HG02642 (cell line): ENCODE results near the gene LCE1E.

ENCODE experiments used
- ATAC-seq: cut with Tn5 transposase; IDR thresholded peaks from one replicate; pipeline ENCODE4 v1.9.1; 2021; ENCODE audit warnings: mild to moderate bottlenecking; ENCODE audit not compliant: unreplicated experiment, poor library complexity

Gene LCE1E

DNA sequence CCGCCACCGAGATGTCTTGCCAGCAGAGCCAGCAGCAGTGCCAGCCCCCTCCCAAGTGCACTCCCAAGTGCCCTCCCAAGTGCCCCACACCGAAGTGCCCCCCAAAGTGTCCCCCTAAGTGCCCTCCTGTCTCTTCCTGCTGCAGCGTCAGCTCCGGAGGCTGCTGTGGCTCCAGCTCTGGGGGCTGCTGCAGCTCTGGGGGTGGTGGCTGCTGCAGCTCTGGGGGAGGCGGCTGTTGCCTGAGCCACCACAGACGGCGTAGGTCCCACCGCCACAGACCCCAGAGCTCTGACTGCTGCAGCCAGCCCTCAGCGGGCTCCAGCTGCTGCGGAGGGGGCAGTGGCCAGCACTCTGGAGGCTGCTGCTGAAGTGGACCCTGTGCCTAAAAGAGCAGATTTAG, 9.7 kb upstream of the LCE1E start:
- no peak for ATAC-seq

DNA sequence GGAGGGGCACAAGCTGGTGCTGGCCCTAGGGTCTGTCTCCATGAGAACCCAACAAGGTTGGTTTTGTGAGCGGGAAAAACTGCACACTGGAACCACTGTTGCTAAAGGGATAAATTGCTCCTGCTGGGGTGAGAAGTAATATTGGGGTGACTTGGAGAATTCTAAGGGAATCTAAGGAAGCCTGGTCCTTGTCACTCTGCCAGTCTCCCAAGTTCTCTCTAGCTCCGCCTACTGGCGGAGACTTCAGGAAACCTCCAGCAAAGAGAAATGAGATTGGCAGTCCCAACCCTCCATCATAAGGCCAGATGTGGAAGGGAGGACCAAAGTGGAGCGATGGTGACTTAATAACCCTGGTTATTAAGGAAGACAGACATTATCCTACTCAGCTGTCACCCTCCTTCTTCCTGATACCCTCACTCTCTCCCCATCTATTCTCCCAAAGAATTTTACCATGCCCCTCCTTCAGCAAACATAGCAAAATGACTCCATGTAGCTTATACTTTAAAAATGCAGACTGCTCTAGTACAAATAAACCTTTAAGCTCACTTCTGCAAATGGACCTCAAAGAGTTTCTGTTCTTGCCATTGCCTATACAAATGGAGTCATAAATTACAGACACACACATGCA, 8.4 kb upstream of the LCE1E start:
- no peak for ATAC-seq

DNA sequence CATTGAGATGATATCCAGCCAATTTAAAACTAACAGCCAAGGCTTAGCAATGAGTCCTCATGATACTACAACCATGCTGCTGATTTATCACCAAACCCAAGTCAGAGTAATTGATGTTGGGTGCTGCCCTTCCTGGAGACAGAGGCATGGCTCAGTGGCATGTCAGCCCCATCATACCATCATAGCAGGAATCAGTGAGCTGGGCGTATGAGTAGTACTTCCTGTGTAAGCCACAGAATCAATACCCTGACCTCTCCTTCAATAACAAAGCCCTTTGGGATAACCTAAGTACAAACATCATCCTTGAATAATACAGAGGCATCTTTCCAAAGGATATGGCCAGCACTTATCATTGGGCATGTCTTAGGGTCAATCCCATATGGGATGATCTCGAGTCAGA, 3.0 kb upstream of the LCE1E start:
- no peak for ATAC-seq

DNA sequence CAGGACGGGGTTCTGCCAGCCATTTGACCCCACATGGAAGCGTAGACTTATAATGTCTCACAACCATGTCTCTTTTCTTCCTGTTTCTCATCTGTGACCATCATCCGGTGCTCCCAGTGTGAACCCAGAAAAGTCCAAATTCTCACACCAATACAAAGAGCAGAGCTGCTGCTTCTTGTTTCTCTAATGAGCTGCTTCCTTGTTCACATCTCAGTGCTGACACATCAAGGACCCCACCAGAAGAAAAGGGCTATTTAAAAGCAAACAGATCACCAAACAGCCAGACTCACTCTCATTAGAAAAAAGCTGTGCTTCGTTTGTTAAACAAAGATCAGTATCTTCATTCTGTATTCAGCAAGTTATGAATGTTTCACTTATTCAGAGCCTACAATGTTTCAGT, 9.6 kb downstream of the LCE1E start:
- no peak for ATAC-seq

DNA sequence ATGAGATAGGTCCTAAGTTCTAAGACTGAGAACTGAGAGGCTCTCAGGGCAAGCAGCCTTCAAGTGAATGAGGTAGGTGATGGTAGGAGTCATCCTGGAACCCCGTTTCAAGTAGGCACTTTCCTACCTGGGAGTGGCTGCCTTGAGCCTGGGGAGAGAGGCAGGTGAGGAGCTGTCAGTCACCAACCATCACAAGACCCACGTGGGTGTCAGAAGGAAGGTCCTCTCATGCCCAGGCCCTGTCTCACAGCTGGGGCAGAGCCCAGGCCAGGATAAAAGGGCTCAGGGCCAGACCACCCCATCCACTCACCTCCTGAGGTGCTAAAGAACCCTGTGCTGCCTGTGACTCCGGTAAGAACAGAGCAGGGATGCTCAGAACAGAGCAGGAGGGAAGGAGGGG, 10.4 kb downstream of the LCE1E start, which contains the start of gene LCE1D:
TSS of gene LCE1D (plus strand) at position 301 of the 400 bp plus-strand sequence. CDS start 1,074 bp downstream, outside the sequence.
- ATAC-seq, result no peak

DNA sequence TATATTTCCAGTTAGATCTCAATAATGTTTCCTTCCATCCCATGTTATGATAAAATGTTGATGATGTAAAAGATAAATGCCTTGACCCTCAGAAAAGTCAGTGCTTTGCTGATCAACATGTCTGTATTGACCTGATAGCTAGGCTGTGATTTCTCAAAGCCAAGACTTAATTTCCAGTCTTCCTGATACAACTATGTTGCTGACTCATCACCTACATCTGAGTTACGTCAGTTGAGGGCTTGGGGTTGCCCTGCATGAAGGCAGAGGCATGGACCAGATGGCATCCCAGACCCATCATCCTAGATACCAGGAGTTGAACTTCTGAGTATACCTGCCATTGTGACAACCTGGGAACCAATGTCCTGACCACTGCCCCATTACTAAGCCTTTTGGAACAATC, 15.3 kb downstream of the LCE1E start:
- no peak for ATAC-seq

DNA sequence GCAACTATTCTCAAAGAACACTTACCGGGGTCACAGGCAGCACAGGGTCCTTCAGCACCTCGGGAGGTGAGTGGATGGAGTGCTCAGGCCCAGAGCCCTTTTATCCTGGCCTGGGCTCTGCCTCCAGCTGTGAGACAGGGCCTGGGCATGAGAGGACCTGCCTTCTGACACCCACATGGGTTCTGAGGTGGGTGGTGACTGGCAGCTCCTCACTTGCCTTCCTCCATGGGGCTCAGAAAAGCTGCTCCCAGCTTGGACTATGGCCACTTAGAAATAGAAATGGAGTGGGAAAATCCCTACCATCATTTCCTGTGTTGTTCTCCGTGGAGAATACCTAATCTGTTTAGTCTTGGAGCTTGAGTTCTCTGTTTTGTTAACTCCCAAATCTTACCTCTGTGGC, 20.5 kb downstream of the LCE1E start, which contains the start of gene LCE1C:
TSS of gene LCE1C (minus strand) at position 76 of the 400 bp plus-strand sequence. CDS start 1,173 bp downstream, outside the sequence.
- ATAC-seq, result no peak

DNA sequence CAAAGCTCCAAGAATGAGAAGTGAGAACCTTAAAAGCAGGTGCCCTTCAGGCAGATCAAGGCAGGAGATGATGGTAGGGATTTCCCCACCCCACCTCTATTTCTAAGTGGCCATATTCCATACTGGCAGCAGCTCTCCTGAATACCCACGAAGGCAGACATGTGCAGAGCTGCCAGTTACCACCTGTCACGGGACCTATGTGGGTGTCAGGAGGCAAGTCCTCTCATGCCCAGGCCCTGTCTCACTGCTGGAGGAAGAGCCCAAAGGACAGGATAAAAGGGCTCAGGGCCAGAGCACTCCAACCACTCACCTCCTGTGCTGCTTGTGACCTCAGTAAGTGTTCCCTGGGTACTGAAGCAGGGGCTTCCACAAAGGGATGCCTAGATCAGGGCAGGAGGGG, 25.0 kb downstream of the LCE1E start:
- no peak for ATAC-seq

DNA sequence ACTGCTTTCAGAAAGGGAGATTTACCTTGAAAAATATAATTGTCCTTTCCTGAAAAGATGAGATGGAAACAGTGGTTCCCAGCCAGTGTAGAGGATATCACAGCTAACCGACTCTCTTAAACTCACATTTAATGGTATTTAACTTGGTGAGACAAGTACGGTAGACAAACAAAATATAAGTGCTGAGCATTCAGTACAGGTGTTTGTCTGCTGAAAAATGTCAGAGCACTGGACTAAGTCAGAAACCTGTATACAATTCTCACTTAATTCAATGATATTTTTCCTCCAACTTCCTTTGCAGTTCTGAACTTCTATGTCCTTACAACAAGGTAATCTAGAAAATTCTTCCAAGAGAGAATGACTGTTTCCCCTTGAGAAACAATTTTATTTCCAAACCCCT, 25.6 kb downstream of the LCE1E start, which contains the start of gene LCE1B:
TSS of gene LCE1B (plus strand) at position 301 of the 400 bp plus-strand sequence. CDS start 476 bp downstream, outside the sequence.
- no peak for ATAC-seq

DNA sequence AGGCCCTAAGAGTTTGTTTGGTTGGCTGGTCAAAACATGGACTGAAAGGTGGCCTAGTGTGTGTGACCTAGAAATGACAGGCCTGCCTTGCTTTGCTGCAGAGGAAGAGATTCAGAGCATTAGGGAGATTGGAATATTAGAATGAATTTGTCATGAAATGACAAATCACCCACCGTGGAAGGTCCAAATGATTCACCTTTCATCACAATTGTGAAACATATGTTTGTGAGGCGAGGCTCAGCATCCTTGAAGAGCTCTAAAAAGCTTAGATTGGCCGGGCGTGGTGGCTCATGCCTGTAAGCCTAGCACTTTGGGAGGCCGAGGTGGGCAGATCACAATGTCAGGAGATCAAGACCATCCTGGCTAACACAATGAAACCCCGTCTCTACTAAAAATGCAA, 31.3 kb downstream of the LCE1E start:
- no peak for ATAC-seq

DNA sequence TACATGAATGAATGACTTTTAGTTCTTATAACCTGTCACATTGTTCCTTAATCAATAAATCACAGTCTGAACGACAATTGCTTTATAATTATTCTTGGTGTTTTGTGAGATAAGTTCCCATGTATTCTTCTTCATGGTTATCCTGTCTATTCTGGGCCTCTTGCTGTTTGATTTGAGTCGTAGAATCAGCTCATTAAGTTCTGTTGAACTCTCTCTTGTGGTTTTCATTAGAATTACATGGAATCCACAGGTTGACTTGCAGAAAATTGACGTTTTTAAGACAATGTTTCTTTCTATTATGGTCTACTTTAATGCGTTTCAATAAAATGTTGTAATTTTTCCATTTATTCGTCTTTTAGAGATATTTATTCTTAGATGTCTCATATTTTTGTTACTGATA, 37.2 kb downstream of the LCE1E start:
- ATAC-seq, result no peak

DNA sequence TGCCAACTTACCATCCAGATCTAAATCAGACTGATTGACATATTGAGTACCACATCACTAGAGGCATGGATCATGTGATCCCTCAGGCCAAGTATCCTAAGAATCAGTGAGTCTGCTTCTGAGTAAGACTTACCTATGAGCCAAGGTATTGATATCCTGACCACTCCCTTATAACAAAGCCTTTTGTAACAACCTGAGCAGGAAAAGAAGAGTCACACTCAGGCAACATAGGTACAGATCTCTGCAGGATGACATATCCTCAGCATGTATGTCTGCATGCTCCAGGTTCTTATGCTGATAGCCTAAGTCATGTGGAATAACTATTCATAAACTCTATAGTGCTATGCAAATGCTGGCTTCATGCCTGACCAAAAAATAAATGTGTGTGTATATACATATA, 38.9 kb downstream of the LCE1E start:
- no peak for ATAC-seq

DNA sequence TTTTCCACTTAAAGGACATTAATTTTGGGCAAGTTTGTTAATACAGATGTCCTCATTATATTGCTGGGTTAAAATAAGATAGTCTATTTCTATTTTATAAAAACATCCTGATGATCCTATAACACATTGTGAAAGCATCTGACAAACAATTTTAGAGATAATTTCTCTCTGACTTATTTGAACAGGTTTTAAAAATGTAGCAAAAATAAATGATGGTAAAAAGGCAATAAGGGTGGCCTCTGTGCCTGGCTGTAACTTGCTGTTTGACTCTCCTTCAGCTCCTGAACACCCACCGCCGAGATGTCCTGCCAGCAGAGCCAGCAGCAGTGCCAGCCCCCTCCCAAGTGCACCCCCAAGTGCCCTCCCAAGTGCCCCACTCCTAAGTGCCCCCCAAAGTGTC, 41.1 kb downstream of the LCE1E start, which contains the start of gene LCE1A:
TSS of gene LCE1A (plus strand) at position 301 of the 400 bp plus-strand sequence. CDS start at position 301, 0 bp downstream.
- no peak for ATAC-seq

DNA sequence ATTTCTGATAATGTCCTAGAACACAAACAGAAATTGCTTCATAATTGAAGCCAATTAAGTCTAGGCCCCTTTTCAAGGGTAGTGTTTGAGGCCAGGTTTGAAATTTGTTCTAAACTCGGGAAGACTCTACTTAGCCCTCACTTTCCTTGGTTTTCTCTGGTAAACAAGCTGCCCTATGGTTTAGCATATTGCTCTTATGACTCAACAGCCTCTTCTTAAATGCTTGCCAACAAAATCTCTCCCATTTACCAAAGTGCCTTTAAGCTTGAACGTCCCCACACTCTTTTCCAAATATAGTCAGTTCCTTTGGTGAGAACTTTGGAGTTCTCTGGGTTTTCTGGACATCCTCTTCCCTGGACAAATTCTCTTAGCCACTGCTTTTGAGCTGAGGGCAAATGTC, 50.8 kb downstream of the LCE1E start:
- ATAC-seq, result no peak
